ENCODE results near the gene LYVE1. TPM values are rescaled to one million over a fixed set of nuclear protein-coding genes. Genes with fewer than 3 reads are reported as not detected.

Gene LYVE1
- total and polyA plus RNA-seq, 9 donors: 19.0 to 159 (median 34.5) TPM

DNA sequence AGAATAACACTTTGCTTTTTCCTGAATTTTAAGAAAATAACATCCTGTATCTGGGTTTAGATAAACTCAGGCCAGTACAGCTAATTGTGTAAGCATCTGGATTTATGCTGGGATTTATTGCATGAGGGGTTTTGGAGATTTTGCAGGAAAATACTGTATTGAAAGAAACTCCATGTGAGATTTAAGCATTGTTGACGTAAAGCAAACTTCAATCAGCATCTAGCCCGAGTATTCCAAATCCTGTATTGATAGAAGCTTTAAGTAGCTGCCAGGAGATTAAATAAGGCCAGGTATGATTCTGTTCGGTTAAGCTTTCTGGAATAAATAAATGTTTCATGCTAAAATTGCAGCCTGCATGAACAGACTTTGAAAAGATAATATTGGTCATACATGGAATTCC, 36.3 kb upstream of the LYVE1 start:
- no peak overlapping the region for H3K4me3 ChIP-seq
- no peaks in the 10 kb centered on the region for H3K36me3 ChIP-seq
- H3K4me1 ChIP-seq (ENCODE audit: insufficient read depth): peaks cover 12% of the 10 kb centered on the region
- intact Hi-C loops (cut with DNase I): no loop called here
- H3K27me3 ChIP-seq: no peaks in the 10 kb centered on the region
- TF ChIP-seq EP300 (IDR thresholded peaks at IDR 0.05): no peak
- TF ChIP-seq, protein P1, sequence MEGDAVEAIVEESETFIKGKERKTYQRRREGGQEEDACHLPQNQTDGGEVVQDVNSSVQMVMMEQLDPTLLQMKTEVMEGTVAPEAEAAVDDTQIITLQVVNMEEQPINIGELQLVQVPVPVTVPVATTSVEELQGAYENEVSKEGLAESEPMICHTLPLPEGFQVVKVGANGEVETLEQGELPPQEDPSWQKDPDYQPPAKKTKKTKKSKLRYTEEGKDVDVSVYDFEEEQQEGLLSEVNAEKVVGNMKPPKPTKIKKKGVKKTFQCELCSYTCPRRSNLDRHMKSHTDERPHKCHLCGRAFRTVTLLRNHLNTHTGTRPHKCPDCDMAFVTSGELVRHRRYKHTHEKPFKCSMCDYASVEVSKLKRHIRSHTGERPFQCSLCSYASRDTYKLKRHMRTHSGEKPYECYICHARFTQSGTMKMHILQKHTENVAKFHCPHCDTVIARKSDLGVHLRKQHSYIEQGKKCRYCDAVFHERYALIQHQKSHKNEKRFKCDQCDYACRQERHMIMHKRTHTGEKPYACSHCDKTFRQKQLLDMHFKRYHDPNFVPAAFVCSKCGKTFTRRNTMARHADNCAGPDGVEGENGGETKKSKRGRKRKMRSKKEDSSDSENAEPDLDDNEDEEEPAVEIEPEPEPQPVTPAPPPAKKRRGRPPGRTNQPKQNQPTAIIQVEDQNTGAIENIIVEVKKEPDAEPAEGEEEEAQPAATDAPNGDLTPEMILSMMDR (IDR thresholded peaks at IDR 0.05): no peak
- no peak for TF ChIP-seq POLR2A (IDR thresholded peaks at IDR 0.05)
- H3K27ac ChIP-seq: peak overlapping the region in 1 of 2 donors; percentile 10
- 27 to 44% (median 34%) methylated on average over 3 of the region's 3 CpGs for WGBS, 3 donors
- H3K9me3 ChIP-seq: no peaks in the 10 kb centered on the region
- no peak for DNase-seq

DNA sequence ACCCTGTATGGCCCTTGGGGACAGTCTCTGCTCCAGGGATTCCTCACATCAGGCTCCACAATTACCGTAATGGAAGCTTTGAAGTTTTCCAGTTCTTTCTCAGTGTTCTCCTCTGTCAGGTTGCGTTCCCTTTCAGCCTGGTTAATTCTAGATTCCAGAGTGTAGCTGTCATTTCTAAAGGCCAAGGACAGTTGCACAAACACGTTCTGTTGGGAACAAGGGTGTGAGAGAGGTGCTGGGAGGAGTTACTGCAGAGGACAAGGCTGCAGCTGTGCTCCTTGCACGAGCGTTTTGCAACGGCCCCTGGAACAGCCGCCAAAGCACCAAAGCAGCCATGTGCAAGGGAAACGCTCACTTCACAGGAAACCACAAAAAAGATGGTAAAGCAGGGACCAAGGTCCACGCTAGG, 35.9 kb upstream of the LYVE1 start:
- peak overlapping the region; percentile 32 to 68 for H3K27ac ChIP-seq
- H3K4me3 ChIP-seq: no peak overlapping the region
- no peaks in the 10 kb centered on the region for H3K27me3 ChIP-seq
- WGBS, 3 donors: 11 to 20% (median 14%) methylated on average over 9 of the region's 9 CpGs
- peaks cover 15% of the 10 kb centered on the region for H3K4me1 ChIP-seq (ENCODE audit: insufficient read depth)
- no peaks in the 10 kb centered on the region for H3K36me3 ChIP-seq
- H3K9me3 ChIP-seq: no peaks in the 10 kb centered on the region
- DNase-seq: peak; percentile 46 to 73 (median 69)
- TF ChIP-seq, protein P1 (IDR thresholded peaks at IDR 0.05): no peak
- TF ChIP-seq POLR2A (IDR thresholded peaks at IDR 0.05) (no peak), EP300 (IDR thresholded peaks at IDR 0.05) (no peak)
- intact Hi-C loops (cut with DNase I): no loop called here

DNA sequence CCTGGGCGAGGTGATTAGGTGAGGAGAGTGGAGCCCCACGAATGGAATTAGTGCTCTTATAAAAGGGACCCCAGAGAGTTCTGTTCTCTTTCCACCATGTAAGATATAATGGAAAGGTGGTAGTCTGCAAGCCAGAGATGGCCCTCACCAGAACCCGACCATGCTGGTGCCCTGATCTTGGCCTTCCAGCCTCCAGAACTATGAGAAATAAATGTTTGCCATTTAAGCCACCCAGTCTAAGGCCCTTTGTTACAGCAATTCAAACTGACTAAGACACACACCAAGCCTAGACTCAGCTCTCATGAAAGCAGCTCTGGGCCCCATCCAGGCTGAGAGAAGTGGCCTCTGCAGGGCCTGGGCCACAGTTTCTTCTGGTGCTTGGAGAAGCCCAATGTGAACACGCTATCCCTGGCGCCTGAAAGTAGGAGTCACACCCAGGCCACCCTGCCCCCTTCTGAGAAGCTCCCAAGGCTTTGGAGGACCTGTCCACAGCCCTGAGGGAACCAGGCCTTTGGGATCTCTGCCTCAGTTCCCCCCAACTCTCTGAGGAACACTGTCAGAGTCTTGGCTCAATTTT, 35.3 kb upstream of the LYVE1 start:
- 91 to 99% (median 97%) methylated on average over 5 of the region's 5 CpGs for WGBS, 3 donors
- TF ChIP-seq EP300 (IDR thresholded peaks at IDR 0.05) (no peak), POLR2A (IDR thresholded peaks at IDR 0.05) (no peak)
- TF ChIP-seq, protein P1 (IDR thresholded peaks at IDR 0.05): no peak
- H3K27me3 ChIP-seq: no peaks in the 10 kb centered on the region
- H3K9me3 ChIP-seq: no peaks in the 10 kb centered on the region
- H3K4me3 ChIP-seq: no peak overlapping the region
- no peaks in the 10 kb centered on the region for H3K36me3 ChIP-seq
- peaks cover 15% of the 10 kb centered on the region for H3K4me1 ChIP-seq (ENCODE audit: insufficient read depth)
- DNase-seq: no peak
- H3K27ac ChIP-seq: peak overlapping the region; percentile 32 to 68
- intact Hi-C loops (cut with DNase I): no loop called here

DNA sequence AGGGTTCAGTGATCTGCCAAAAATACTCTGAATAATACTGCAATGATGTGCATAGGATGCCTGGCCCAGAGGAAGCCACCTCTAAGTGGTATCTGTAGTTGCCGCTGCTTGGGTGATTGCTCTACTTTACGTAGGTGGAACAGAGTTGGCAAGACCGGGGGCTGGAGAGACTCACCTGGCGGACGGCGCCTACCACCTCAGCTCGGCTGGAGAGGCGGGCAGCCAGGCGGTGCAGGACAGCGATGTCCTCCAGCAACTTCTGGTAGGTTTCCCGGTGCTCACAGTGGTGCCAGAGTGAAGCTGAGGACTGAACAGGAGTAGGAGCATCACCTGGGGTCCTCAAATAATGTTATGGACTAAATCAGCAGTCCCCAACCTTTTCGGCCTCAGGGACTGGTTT, 34.5 kb upstream of the LYVE1 start:
- no peak for DNase-seq
- Histone ChIP-seq H3K36me3 (no peaks in the 10 kb centered on the region), H3K27ac (no peak overlapping the region), H3K9me3 (no peaks in the 10 kb centered on the region), H3K27me3 (no peaks in the 10 kb centered on the region), H3K4me3 (no peak overlapping the region), H3K4me1 (ENCODE audit: insufficient read depth) (peaks cover 15% of the 10 kb centered on the region)
- intact Hi-C loops (cut with DNase I): no loop called here
- TF ChIP-seq, protein P1 (IDR thresholded peaks at IDR 0.05): no peak
- TF ChIP-seq EP300 (IDR thresholded peaks at IDR 0.05) (no peak), POLR2A (IDR thresholded peaks at IDR 0.05) (no peak)
- 96 to 98% (median 97%) methylated on average over 12 of the region's 12 CpGs for WGBS, 3 donors
